Measurements from ENCODE around the gene SCNN1B.

- TF ChIP-seq POLR2AphosphoS5 (IDR thresholded peaks at IDR 0.05; ENCODE audit: low read depth, low read length) (no peak), POLR2A (IDR thresholded peaks at IDR 0.05; ENCODE audit: low read depth, low read length) (no peak), TAF1 (IDR thresholded peaks at IDR 0.05; ENCODE audit: borderline replicate concordance, low read depth, low read length) (no peak)
Observed at GRCh38 chr16:23395732-23396131, 93.6 kb downstream of the SCNN1B start.

Data from GM12892 (cell line).